GM12891 (cell line): ENCODE results near the gene DLX6.

Experiments
- DNase-seq: peaks from one replicate; pipeline ENCODE4 v3.0.0; 2011; ENCODE audit warnings: low spot score; ENCODE audit not compliant: insufficient read length
- FAIRE-seq: peaks from 2 replicates; lab custom pipeline; 2011; peaks lifted over from hg19 to GRCh38; lab: Jason Lieb, UNC
- PAX5 ChIP-seq: IDR thresholded peaks from 2 replicates; pipeline ENCODE4 v1.6.1; 2011; ENCODE audit warnings: low read length, moderate library complexity, mild to moderate bottlenecking; ENCODE audit not compliant: insufficient read depth, severe bottlenecking
- POLR2A ChIP-seq: IDR thresholded peaks from 2 replicates; pipeline ENCODE4 v1.6.1; 2011; ENCODE audit warnings: low read depth, low read length, control low read depth
- POLR2AphosphoS5 ChIP-seq: IDR thresholded peaks from 2 replicates; pipeline ENCODE4 v1.6.1; 2011; ENCODE audit warnings: low read depth, low read length, control low read depth
- POU2F2 ChIP-seq: IDR thresholded peaks from 2 replicates; pipeline ENCODE4 v1.6.1; 2011; ENCODE audit warnings: low read depth, mild to moderate bottlenecking, control low read depth, low read length, moderate library complexity
- SPI1 ChIP-seq: IDR thresholded peaks from 2 replicates; pipeline ENCODE4 v1.6.1; 2011; ENCODE audit warnings: low read depth, low read length, control low read depth
- TAF1 ChIP-seq: IDR thresholded peaks from 2 replicates; pipeline ENCODE4 v1.6.1; 2011; ENCODE audit warnings: low read depth, low read length, control low read depth

Gene DLX6

GRCh38 chr7:97020996-97021746 lies 15.8 kb downstream of the DLX6 start:
- TF ChIP-seq PAX5 (no peak), TAF1 (no peak), POLR2AphosphoS5 (no peak), POLR2A (no peak), POU2F2 (no peak), SPI1 (no peak)
- no peak for FAIRE-seq
- DNase-seq = no peak

GRCh38 chr7:97021747-97022490 lies 16.6 kb downstream of the DLX6 start:
- FAIRE-seq (no peak), DNase-seq (no peak)
- TF ChIP-seq PAX5 = no peak
- TF ChIP-seq POU2F2 = no peak
- no peak for TF ChIP-seq TAF1

GRCh38 chr7:97022491-97023306 lies 17.3 kb downstream of the DLX6 start:
- no peak for FAIRE-seq

GRCh38 chr7:97024209-97025129 lies 19.1 kb downstream of the DLX6 start, which contains the start of gene DLX5:
Gene DLX5 (minus strand): TSS chr7:97024831. CDS start chr7:97024623, 208 bp downstream.
- no peak for FAIRE-seq
- TF ChIP-seq SPI1 = no peak
- no peak for TF ChIP-seq POLR2A
- no peak for TF ChIP-seq POU2F2
- no peak for TF ChIP-seq POLR2AphosphoS5
- TF ChIP-seq PAX5 = no peak
- no peak for TF ChIP-seq TAF1
- no peak for DNase-seq

More at GRCh38 chr7:97022491-97023306, 17.3 kb downstream of the DLX6 start:
- TF ChIP-seq POU2F2 (no peak), POLR2A (no peak), SPI1 (no peak), TAF1 (no peak), POLR2AphosphoS5 (no peak), PAX5 (no peak)
- no peak for DNase-seq

GRCh38 chr7:97025130-97025499 lies 19.8 kb downstream of the DLX6 start:
- TF ChIP-seq POU2F2 = no peak
- TF ChIP-seq POLR2AphosphoS5 = no peak
- no peak for TF ChIP-seq PAX5
- TF ChIP-seq TAF1 = no peak
- no peak for TF ChIP-seq SPI1
- FAIRE-seq (no peak), DNase-seq (no peak)

GRCh38 chr7:97025983-97026714 lies 20.8 kb downstream of the DLX6 start:
- FAIRE-seq = peak; percentile 40

GRCh38 chr7:97026715-97027426 lies 21.5 kb downstream of the DLX6 start:
- DNase-seq = no peak
- FAIRE-seq = peak; percentile 23
- no peak for TF ChIP-seq POU2F2
- no peak for TF ChIP-seq SPI1
- no peak for TF ChIP-seq PAX5
- no peak for TF ChIP-seq TAF1

More at GRCh38 chr7:97025983-97026714, 20.8 kb downstream of the DLX6 start:
- TF ChIP-seq SPI1 (no peak), TAF1 (no peak), POU2F2 (no peak), PAX5 (no peak), POLR2A (no peak), POLR2AphosphoS5 (no peak)
- no peak for DNase-seq
